HepG2 (cell line): Measurements from ENCODE around the gene RNPS1. TPM values are rescaled to one million over a fixed set of nuclear protein-coding genes. Genes with fewer than 3 reads are reported as not detected.
A peak's percentile ranks its signal among the peaks of the same experiment; 100 is the strongest.

Source experiments
- ATAC-seq: fragments of 200-7000 bp; cut with Tn5 transposase; 3 replicates; pipeline ENCODE4 v1.9.1; 2020; ENCODE audit warnings: mild to moderate bottlenecking, moderate library complexity
- BruUV-seq: library from RNA; stranded (reverse); fragments of 400-500 nt; replicated peaks from 2 replicates; lab custom pipeline; 2021; lab: Mats Ljungman, UMichigan
- CTCF ChIA-PET: fragments of 300-600 bp; formaldehyde crosslinking; extraction: SDS; loops from one replicate; lab custom pipeline; 2021; ENCODE audit warnings: low total read pairs, inconsistent platforms, low intra/inter-chr PET ratio; lab: Yijun Ruan, JAX
- POLR2A ChIA-PET: fragments of 350-600 bp; sonication (Branson Sonifier 250); formaldehyde crosslinking; loops from one replicate; lab custom pipeline; 2020; ENCODE audit warnings: antibody characterized with exemption, inconsistent platforms; lab: Yijun Ruan, JAX
- DNase-seq: peaks from one replicate; pipeline ENCODE4 v3.0.0-alpha.2; 2015; ENCODE audit warnings: low spot score
- FAIRE-seq: peaks from 3 replicates; lab custom pipeline; 2011; peaks lifted over from hg19 to GRCh38; lab: Jason Lieb, UNC
- H2AFZ ChIP-seq: one replicate; pipeline ENCODE4 v1.6.1; 2011; ENCODE audit warnings: low read length, inconsistent platforms
- H3K27ac ChIP-seq: fragments of 300-600 bp; 3 replicates; pipeline ENCODE4 v1.8.0; 2011; ENCODE audit warnings: mixed run types, mild to moderate bottlenecking, mixed read lengths, low read length, inconsistent platforms; ENCODE audit not compliant: insufficient read depth; ENCODE audit errors: extremely low read length
- H3K27me3 ChIP-seq, 2 experiments: fragments of 200-600 bp in 1 of 2; 2 replicates in 1 of 2; 3 replicates in 1 of 2; pipeline versions ENCODE4 v1.6.0 to v1.8.0; 2011; ENCODE audit warnings: low read length in 2 of 2, mild to moderate bottlenecking in 2 of 2, moderate library complexity in 2 of 2, inconsistent platforms in 1 of 2; ENCODE audit not compliant: insufficient read depth in 2 of 2, control insufficient read depth in 1 of 2
- H3K36me3 ChIP-seq, 2 experiments: fragments of 200-600 bp in 1 of 2; replicated peaks in 1 of 2; 2 replicates in 1 of 2; 3 replicates in 1 of 2; pipeline versions ENCODE4 v1.5.1 to v1.8.0; 2011; ENCODE audit warnings: low read length in 2 of 2, inconsistent platforms in 1 of 2; ENCODE audit not compliant: insufficient read depth in 2 of 2, control insufficient read depth in 1 of 2
- H3K4me1 ChIP-seq: 2 replicates; pipeline ENCODE4 v1.5.1; 2012; ENCODE audit warnings: low read length, inconsistent platforms; ENCODE audit not compliant: insufficient read depth
- H3K4me2 ChIP-seq: 2 replicates; pipeline ENCODE4 v1.6.0; 2011; ENCODE audit warnings: low read depth, low read length, inconsistent platforms
- H3K4me3 ChIP-seq, 3 experiments: fragments of 200-600 bp in 1 of 3; sonication (generic), shearing (Covaris generic) in 1 of 3; replicated peaks in 1 of 3; 2 replicates each; pipeline ENCODE4 v1.5.1; 2011 to 2016; ENCODE audit warnings: low read length in 3 of 3, inconsistent platforms in 2 of 3, low read depth in 2 of 3, mild to moderate bottlenecking in 2 of 3, control low read depth in 1 of 3, mixed read lengths in 1 of 3; ENCODE audit not compliant: insufficient read depth in 1 of 3
- H3K79me2 ChIP-seq: one replicate; pipeline ENCODE4 v1.6.1; 2011; ENCODE audit warnings: low read length, inconsistent platforms; ENCODE audit not compliant: insufficient read depth
- H3K9ac ChIP-seq: 2 replicates; pipeline ENCODE4 v1.6.0; 2011; ENCODE audit warnings: mild to moderate bottlenecking, low read depth, low read length, inconsistent platforms; ENCODE audit not compliant: insufficient read depth
- H3K9me3 ChIP-seq: 2 replicates; pipeline ENCODE4 v1.5.1; 2012; ENCODE audit warnings: mild to moderate bottlenecking, low read length
- H4K20me1 ChIP-seq: 2 replicates; pipeline ENCODE4 v1.6.0; 2011; ENCODE audit warnings: inconsistent platforms, mild to moderate bottlenecking, low read length, moderate library complexity; ENCODE audit not compliant: insufficient read depth
- AGO1 ChIP-seq: fragments of 200-400 bp; formaldehyde crosslinking; IDR thresholded peaks from 2 replicates; pipeline ENCODE4 v1.6.1; 2017; ENCODE audit warnings: mild to moderate bottlenecking, low read depth, low read length, moderate library complexity; ENCODE audit not compliant: poor library complexity, severe bottlenecking
- AGO2 ChIP-seq: fragments of 200-400 bp; formaldehyde crosslinking; optimal IDR thresholded peaks from 2 replicates; pipeline ENCODE3; 2017; ENCODE audit warnings: mild to moderate bottlenecking, low read depth, low read length, moderate library complexity
- FOXJ3 ChIP-seq: sonication (generic); formaldehyde crosslinking; IDR thresholded peaks from 2 replicates; pipeline ENCODE4 v1.4.0; 2020; ENCODE audit warnings: missing genetic modification reagents, mild to moderate bottlenecking, borderline replicate concordance
- NFE2L1 ChIP-seq: sonication (generic); formaldehyde crosslinking; IDR thresholded peaks from 2 replicates; pipeline ENCODE4 v1.4.0; 2020; ENCODE audit warnings: missing genetic modification reagents, mild to moderate bottlenecking, borderline replicate concordance
- POLR2A ChIP-seq, 2 experiments: IDR thresholded peaks; 2 replicates each; pipeline ENCODE4 v1.6.1; 2011; ENCODE audit warnings: low read depth in 2 of 2, low read length in 2 of 2, mild to moderate bottlenecking in 1 of 2, moderate library complexity in 1 of 2; ENCODE audit not compliant: insufficient read depth in 1 of 2
- SIX1 ChIP-seq: sonication (generic); formaldehyde crosslinking; IDR thresholded peaks from 2 replicates; pipeline ENCODE4 v1.4.0; 2020; ENCODE audit warnings: missing genetic modification reagents, borderline replicate concordance
- ZNF101 ChIP-seq: sonication (generic); formaldehyde crosslinking; IDR thresholded peaks from 2 replicates; pipeline ENCODE4 v1.4.0; 2020; ENCODE audit warnings: mild to moderate bottlenecking, low read depth, missing genetic modification reagents, borderline replicate concordance
- ZNF329 ChIP-seq: sonication (generic); formaldehyde crosslinking; IDR thresholded peaks from 2 replicates; pipeline ENCODE4 v1.9.0; 2021; ENCODE audit warnings: low read depth, mild to moderate bottlenecking, missing genetic modification reagents
- WGBS: methylation state at CpG from one replicate; pipeline ENCODE4 v1.1.6; 2017; ENCODE audit warnings: low lambda C conversion rate; 5-methylcytosine and 5-hydroxymethylcytosine counted together
- in situ Hi-C: cut with HindIII; loops from 2 replicates; pipeline ENCODE4 v1.10.0; 2017; ENCODE audit warnings: low pct_unique_long_range_greater_than_20kb; ENCODE audit not compliant: extremely low pct_ligation_motif_present
- intact Hi-C: fragments of 100-400 bp; cut with micrococcal nuclease; formaldehyde crosslinking; loops from one replicate; pipeline ENCODE4 v1.10.0; 2022; ENCODE audit not compliant: unreplicated experiment
- polyA plus RNA-seq, 8 experiments: library from polyadenylated mRNA; depleted of rRNA in 3 of 8; stranded (reverse) in 7 of 8; unstranded in 1 of 8; fragments of >200 nt; fragmentation: Illumina TruSeq in 4 of 8; extraction: Trizol in 4 of 8; gene quantifications; 2 replicates each; pipeline versions ENCODE4 v1.2.1 to v1.2.3, GENCODE V29; 2011 to 2016; ENCODE audit warnings: low read depth in 4 of 8, missing spikeins in 1 of 8, mixed read lengths in 1 of 8; ENCODE audit not compliant: insufficient read depth in 1 of 8
- total RNA-seq, 5 experiments: library from RNA; depleted of rRNA; stranded (reverse); fragments of >200 nt; fragmentation: Illumina TruSeq; extraction: Trizol; gene quantifications; 2 replicates each; pipeline ENCODE4 v1.2.3, GENCODE V29; 2016; ENCODE audit warnings: low read depth in 1 of 5
- TF ChIP-seq, protein P1 (sequence below): sonication (generic); formaldehyde crosslinking; IDR thresholded peaks from 2 replicates; pipeline ENCODE4 v1.4.0; 2020; ENCODE audit warnings: missing genetic modification reagents, borderline replicate concordance

Gene RNPS1
- total and polyA plus RNA-seq, 2 of the 13 experiments (the other 11 are each of a cell fraction or from before 2014, with no cell fraction given), result 126 to 133 TPM

DNA sequence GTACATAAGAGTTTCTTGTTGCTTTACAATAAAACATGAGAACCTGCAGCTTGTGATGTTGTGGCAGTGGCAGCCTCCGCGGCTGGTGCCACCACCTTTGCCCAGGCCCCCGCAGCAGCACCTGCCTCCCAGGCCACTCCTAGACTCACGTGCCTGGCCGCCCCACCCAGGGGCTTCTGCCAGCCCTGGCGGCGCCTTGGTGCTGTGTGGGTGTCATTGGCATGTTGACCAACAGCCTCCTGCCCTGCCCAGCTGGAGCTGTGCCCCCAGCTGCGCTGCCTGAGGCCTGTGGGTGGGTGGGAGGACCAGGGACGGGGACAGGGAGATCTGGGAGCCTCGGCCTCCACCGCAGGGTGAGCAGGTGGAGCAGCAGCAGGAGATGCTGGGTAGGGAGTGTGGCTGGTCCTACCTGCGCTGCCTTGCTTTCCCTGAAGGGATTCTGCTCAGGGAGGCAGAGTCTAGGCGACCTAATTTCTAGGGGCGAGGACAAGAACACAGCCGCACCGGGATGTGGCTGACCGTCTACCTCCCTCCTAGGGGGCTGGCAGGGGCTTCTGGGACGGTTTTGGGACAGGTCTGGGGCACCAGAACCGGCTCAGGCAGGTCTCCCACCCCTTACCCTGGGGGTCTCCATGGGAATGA, 32.1 kb downstream of the RNPS1 start (continued):
- TF ChIP-seq ZNF329 (CRISPR knock-in tag) (no peak), POLR2A (IDR thresholded peaks at IDR 0.05; ENCODE audit: insufficient read depth in 1 of 2, low read depth in 2 of 2, low read length in 2 of 2) (peak in 1 of 2 experiments; percentile 29; a peak in 1 of 4 replicates), SIX1 (no peak), ZNF101 (CRISPR knock-in tag) (no peak)
- TF ChIP-seq, protein P1, sequence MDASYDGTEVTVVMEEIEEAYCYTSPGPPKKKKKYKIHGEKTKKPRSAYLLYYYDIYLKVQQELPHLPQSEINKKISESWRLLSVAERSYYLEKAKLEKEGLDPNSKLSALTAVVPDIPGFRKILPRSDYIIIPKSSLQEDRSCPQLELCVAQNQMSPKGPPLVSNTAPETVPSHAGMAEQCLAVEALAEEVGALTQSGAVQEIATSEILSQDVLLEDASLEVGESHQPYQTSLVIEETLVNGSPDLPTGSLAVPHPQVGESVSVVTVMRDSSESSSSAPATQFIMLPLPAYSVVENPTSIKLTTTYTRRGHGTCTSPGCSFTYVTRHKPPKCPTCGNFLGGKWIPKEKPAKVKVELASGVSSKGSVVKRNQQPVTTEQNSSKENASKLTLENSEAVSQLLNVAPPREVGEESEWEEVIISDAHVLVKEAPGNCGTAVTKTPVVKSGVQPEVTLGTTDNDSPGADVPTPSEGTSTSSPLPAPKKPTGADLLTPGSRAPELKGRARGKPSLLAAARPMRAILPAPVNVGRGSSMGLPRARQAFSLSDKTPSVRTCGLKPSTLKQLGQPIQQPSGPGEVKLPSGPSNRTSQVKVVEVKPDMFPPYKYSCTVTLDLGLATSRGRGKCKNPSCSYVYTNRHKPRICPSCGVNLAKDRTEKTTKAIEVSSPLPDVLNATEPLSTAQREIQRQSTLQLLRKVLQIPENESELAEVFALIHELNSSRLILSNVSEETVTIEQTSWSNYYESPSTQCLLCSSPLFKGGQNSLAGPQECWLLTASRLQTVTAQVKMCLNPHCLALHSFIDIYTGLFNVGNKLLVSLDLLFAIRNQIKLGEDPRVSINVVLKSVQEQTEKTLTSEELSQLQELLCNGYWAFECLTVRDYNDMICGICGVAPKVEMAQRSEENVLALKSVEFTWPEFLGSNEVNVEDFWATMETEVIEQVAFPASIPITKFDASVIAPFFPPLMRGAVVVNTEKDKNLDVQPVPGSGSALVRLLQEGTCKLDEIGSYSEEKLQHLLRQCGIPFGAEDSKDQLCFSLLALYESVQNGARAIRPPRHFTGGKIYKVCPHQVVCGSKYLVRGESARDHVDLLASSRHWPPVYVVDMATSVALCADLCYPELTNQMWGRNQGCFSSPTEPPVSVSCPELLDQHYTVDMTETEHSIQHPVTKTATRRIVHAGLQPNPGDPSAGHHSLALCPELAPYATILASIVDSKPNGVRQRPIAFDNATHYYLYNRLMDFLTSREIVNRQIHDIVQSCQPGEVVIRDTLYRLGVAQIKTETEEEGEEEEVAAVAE, result no peak

DNA sequence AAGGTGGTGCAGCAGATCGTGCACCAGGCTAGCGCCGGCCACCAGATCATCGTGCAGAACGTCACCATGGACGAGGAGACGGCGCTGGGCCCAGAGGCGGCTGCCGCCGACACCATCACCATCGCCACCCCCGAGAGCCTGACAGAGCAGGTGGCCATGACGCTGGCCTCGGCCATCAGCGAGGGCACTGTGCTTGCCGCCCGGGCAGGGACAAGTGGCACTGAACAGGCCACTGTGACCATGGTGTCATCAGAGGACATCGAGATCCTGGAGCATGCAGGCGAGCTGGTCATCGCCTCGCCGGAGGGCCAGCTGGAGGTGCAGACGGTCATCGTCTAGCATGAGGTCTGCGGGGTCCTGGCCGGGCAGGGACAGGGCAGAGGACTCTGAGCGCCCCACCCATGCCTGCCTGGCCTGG, 32.7 kb downstream of the RNPS1 start:
- WGBS, result 97% methylated on average over 18 of the region's 28 CpGs
- Histone ChIP-seq H3K9ac (no peak overlapping the region), H3K36me3 (peaks cover 8 to 24% of the 10 kb centered on the region in 2 experiments; a peak in 3 of 5 replicates), H4K20me1 (0 out of 2 replicates have a peak, but pooled peaks cover 2% of the 10 kb centered on the region), H3K9me3 (no peaks in the 10 kb centered on the region), H3K4me3 (no peak overlapping the region), H3K4me1 (peaks cover 31% of the 10 kb centered on the region), H3K4me2 (no peak overlapping the region), H3K79me2 (no peaks in the 10 kb centered on the region), H2AFZ (no peak overlapping the region), H3K27me3 (no peaks in the 10 kb centered on the region), H3K27ac (no peak overlapping the region)
- DNase-seq (no peak), FAIRE-seq (no peak), ATAC-seq (no peak)
- ChIA-PET POLR2A (interaction anchor here (1.0 kb wide), 1 partner anchor 9 kb away, joined by 4 read pairs; no protein-coding TSS in a partner anchor), CTCF (no interaction called here)
- intact Hi-C loops (no loop called here), in situ Hi-C loops (no loop called here)
- peak; percentile 38 for TF ChIP-seq AGO2
- no peak for TF ChIP-seq FOXJ3 (CRISPR knock-in tag)
- TF ChIP-seq AGO1, result peak; percentile 67
- TF ChIP-seq NFE2L1 (CRISPR knock-in tag), result no peak
- no TSS peak for BruUV-seq
